SK-N-DZ (cell line): ENCODE data around the gene EGR1.
"Not testable (repeated sequence)": the region's sequence is repeated elsewhere in the genome, so short reads cannot be mapped to it uniquely, and the experiment has no call there.

Source experiments
- DNase-seq: peaks from one replicate; pipeline ENCODE4 v3.0.0-alpha.2; 2015; ENCODE audit warnings: low spot score

EGR1 gene

DNA sequence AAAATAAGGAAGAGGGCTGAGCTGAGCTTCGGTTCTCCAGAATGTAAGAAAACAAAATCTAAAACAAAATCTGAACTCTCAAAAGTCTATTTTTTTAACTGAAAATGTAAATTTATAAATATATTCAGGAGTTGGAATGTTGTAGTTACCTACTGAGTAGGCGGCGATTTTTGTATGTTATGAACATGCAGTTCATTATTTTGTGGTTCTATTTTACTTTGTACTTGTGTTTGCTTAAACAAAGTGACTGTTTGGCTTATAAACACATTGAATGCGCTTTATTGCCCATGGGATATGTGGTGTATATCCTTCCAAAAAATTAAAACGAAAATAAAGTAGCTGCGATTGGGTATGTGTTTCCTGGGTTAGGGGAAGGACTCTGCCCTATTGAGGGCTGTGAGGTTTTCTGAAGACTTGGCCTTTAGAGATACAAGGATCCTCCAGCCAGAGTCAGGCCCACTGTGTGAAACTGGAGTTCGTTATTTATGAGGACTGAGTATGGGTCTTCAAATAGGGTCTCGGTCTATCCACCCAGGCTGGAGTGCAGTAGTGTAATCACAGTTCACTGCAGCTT lies 3.8 kb downstream of the EGR1 start:
- no peak for DNase-seq

DNA sequence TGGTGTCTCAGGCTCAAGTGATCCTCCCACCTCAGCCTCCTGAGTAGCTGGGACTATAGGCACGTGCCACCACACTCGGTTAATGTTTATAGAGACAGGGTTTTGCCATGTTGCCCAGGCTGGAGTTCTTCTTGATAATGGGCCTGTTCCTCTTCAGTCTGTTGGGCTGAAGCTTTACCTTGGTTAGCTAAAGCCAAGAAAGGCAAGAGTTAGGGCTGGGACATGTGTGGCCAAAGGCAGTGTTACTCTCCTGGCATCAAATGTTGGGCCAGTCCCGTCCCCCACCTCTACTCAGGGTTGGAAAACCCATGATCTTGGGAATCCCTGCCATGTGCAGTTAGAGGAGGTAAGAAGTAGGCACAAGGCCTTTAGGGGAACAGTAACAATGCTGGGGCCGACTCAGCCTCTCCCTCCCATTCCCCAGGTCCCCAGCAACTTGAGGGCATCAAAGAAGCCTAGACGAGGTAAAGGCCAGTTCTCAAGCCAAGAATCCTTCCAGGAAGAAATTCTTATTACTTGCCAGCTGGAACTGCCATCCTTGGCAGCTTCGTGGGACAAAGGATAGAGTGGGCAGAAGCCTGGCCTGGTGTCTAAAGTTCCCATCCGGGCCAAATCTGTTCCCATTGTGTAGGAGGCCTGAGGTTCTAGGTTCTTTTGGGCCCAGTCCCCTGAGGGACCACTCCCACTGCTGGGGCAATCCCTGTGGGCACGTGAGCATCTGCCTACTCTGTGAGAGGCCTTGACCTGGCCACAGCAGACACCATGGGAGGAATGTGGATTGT lies 4.5 kb downstream of the EGR1 start:
- DNase-seq = peak; percentile 17

- no peak for DNase-seq
These were observed 5.2 kb downstream of the EGR1 start for GRCh38 chr5:138470322-138471051.

- no peak for DNase-seq
These were observed 5.7 kb downstream of the EGR1 start for GRCh38 chr5:138471052-138471361.

DNA sequence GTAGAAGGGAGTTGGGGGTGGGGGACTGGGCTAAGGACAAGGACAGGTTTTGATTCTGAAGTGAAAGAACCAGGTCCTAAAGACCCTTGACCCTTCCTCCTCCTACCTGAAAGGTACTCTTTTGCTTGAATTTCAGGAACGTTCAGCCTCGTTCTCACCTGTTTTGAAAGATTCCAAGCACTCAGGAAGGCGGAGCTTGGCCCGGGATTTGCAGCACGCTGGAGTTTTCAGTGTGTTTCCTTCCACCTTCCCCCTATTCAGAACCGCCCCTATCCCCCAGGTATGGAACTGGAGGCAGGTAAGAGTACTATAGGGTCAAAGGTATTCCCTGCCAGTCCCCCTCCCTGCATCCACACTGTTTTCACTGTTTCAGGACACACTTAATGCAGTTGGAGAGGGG lies 7.1 kb downstream of the EGR1 start:
- no peak for DNase-seq

- DNase-seq = not testable (repeated sequence)
These were observed 7.9 kb downstream of the EGR1 start for GRCh38 chr5:138473151-138473550.

GRCh38 chr5:138476918-138477317 lies 11.6 kb downstream of the EGR1 start:
- DNase-seq = no peak

- DNase-seq = no peak
These were observed 17.4 kb downstream of the EGR1 start for GRCh38 chr5:138482638-138483037.

- no peak for DNase-seq
These were observed 23.2 kb downstream of the EGR1 start for GRCh38 chr5:138488481-138488945.

GRCh38 chr5:138489683-138490061 lies 24.4 kb downstream of the EGR1 start:
- no peak for DNase-seq

DNA sequence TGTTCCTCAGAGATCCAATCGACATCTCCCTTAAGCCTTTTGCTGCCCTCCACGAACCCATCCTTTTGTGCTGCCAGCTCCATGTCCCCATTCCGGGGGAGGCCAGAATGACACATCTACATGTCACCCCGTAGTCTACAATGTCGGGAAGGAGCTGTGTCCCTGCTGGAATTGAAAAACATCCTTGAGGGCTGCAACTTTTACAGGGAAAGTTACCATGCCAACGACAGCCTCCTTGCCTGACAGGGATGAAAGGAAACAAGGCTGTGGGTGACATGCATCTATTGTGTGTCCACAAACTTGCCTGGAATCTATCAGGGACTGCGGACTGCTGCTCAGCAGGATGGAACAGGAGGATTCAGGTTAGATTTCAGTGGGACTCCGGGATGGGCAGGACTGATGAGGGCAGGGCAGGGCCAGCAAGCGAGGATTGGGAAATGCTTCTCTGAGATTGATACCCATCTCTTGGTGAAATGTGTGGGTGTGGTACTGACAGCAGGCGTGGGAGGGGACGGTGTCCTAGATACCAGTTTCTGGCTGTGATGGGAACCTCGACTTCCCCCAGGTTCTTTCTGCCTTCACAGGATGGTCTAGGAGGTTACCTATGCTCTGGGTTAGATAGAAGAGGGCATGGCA lies 25.5 kb downstream of the EGR1 start:
- DNase-seq = no peak

DNA sequence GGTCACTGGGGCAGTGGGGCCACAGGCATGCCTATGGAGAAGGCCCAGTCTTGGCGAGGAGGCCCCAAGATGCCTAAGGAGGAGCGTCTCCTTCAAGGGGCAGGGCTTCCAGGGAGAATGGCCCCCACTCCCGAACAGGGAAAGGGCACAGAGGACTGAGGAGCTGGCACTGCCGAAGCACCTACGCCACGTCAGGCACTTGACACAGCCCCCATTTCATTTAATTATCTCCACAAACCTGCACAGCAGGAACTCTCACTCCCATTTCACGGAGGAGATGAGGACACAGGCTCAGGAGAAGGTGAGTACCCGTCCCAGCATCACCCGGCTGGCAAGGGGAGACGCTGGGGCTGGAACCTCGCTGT lies 26.0 kb downstream of the EGR1 start:
- DNase-seq = peak; percentile 15

DNA sequence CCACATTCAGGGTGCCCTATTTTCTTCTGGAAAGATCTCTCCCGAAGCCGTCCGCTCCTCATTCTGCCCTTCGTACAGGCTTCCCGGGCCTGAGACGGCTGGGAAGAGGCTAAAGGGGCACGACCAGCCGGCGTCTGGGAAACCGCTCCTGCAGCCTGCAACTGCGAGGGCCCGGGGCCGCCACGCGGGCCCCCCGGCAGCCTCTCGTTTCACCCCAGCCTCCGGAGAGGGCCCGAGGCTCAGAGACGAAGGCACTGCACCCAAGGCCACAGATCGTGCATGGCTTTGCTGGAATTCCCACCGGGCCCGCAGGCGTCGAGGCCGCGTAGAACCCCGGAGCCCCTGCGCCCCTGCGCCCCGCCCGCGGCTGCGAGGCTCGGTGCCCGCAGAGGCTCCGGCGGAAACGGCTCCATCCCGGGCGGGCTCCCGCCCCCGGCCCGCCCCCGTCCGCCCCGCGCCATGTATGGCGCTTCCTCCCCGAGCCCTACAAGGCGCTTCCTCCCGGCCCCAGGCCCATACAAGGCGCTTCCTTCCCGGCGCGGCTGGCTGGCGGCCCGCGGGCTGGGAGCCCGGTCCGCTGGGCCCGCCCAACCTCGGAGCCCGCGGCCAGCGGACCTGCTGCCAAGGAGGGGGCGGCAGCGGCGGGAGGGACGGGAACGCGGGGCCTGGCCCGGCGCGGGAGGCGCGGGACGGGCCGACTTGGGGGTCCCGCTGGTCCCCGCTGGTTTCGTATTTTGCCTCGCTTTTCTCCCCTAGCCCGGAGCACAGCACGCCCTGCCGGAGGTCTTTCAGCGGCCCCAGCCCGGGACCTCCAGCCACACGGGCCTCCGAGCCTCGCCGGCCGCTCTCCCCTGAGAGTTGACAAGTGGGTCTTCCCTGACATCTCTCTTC lies 26.6 kb downstream of the EGR1 start:
- DNase-seq = peak; percentile 47

- DNase-seq = peak; percentile 32
These were observed 27.3 kb downstream of the EGR1 start for GRCh38 chr5:138492560-138493045.

GRCh38 chr5:138495351-138495750 lies 30.1 kb downstream of the EGR1 start:
- no peak for DNase-seq

GRCh38 chr5:138498376-138498775 lies 33.1 kb downstream of the EGR1 start:
- DNase-seq = no peak

DNA sequence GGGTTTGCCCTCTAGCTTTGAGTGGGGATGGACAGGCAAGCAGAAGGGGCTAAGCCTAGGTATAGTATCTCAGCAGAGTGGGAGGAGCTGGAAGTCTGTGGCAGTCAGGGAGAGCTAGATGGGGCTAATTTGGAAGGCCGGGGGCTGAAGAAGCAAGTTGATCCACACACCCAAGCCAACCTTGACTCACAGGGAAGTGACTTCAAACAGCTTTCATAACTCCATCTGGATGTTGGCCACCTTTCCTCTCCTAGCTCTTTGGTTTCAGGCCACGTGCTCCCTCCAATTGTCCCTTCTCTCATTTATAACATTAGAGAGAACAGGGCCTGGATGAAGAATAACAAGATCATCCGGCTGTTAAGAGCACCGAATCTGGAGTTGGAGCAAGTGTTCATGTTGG lies 36.8 kb downstream of the EGR1 start:
- no peak for DNase-seq

DNA sequence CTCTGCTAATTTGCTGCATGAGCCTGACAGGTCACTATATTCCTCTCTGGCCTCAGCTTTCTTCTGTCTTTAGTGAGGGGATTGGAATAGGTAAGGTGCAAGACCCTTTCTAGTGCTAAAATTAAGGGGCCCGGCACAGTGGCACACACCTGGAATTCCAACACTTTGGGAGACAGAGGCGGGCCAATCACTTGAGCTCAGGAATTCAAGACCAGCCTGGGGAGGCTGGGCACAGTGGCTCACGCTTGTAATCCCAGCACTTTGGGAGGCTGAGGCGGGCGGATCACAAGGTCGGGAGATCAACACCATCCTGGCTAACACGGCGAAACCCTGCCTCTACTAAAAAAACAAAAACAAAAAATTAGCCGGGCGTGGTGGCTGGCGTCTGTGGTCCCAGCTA lies 37.2 kb downstream of the EGR1 start:
- DNase-seq = no peak

DNA sequence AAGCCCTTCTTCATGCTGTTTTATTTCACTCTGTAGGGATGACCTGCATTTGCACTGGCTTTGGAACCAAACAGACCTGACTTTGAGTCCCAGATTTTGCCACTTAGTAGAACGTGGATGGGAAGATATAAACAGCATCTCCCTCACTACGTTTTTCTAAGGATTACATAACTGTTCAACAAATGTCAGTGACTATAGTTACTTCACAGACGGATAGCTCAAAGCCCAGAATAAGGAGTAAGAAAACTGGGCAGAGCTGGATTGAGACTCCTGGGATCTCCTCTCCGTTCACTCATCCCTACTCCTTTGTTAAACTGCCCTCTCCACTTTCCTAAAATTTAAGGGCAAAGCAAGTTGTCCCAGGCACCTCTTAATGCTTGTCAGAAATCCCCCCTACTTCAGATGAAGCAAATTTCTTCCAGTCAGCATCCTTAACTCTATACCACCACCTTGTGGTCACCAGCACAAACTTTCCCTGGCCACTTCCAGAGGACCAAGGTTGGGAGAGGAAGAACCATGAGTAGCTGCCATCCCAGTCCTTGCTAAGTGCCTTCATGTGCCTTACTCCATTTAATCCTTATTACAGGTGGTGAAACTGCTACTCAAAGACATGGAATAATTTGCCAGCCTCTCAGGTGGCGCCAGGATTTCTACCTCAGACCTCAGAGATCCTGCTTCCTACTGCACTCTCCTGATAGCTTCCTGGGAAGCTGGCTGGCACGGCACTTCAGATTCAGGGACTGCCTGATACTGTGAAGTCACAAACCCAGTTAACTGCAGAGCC lies 38.4 kb downstream of the EGR1 start:
- peak; percentile 69 for DNase-seq

DNA sequence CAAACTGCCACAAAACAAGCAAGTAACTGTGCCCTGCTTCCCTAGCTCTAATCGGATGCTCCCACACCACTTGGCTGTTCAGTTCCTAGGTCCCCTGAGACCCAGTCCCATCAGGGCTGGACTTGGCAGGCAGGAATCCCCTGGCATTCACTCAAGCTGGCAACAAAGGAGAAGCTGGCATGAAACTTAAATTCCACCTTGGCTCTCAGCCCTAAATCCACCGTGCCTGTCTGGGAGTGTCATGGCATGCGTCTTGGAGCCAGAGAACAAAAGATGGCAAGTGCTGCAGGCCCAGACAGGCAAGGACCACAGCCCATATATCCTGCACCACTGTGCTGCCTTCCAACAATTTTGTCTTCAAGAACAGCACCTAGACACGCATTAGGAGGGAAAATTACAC lies 39.5 kb downstream of the EGR1 start:
- DNase-seq = no peak
